GM12864 (cell line): ENCODE data around the gene SDS.

Source experiments
- DNase-seq: peaks from one replicate; pipeline ENCODE4 v3.0.0-alpha.2; 2011; ENCODE audit warnings: low read depth
- H3K4me3 ChIP-seq: 2 replicates; pipeline ENCODE4 v1.5.1; 2011; ENCODE audit warnings: mild to moderate bottlenecking, low read depth, low read length, control low read depth
- TF ChIP-seq, protein P1 (sequence below): IDR thresholded peaks from 2 replicates; pipeline ENCODE4 v1.5.1; 2011; ENCODE audit warnings: low read depth, mild to moderate bottlenecking, moderate library complexity, low read length, control low read depth, inconsistent platforms; ENCODE audit errors: missing control alignments

Gene SDS

DNA sequence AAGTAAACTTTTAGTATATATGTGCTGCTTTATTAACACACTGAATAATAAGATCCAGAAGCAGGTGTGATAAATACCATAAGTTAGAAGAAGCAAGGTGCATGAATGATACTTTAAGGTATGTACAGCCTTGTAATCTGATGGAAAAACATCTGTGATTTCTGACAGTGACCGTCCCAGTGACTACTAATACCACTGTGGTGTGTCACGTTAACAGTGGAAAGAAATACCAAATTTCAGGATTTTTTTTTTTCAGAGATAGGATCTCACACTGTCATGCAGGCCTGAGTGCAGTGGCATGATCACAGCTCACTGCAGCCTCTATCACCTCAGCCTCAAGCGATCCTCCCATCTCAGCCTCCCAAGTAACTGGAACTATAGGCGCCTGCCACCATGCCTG is 21.5 kb downstream of the SDS start:
- TF ChIP-seq, protein P1, sequence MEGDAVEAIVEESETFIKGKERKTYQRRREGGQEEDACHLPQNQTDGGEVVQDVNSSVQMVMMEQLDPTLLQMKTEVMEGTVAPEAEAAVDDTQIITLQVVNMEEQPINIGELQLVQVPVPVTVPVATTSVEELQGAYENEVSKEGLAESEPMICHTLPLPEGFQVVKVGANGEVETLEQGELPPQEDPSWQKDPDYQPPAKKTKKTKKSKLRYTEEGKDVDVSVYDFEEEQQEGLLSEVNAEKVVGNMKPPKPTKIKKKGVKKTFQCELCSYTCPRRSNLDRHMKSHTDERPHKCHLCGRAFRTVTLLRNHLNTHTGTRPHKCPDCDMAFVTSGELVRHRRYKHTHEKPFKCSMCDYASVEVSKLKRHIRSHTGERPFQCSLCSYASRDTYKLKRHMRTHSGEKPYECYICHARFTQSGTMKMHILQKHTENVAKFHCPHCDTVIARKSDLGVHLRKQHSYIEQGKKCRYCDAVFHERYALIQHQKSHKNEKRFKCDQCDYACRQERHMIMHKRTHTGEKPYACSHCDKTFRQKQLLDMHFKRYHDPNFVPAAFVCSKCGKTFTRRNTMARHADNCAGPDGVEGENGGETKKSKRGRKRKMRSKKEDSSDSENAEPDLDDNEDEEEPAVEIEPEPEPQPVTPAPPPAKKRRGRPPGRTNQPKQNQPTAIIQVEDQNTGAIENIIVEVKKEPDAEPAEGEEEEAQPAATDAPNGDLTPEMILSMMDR: no peak
- DNase-seq: no peak
- no peak overlapping the region for H3K4me3 ChIP-seq

DNA sequence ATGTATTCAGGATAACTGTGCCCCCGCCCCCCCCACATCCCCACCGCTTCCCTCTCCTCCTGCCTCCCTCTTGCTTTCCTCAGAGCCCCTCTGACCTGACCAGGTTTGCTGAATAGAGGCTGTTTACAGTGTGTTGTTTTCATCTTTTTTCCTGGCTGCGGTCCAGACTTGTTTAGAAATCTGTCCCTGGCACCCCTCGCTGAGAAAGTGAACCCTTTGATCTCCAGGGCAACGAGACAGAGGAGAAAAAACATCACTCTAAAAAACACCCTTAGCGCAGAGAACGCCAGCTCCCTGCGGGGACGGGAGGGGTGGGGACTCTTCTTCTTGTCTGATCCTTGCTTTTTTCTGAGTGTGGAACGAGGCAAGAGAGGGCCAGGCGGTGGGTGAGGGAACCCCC is 22.5 kb downstream of the SDS start:
- DNase-seq: no peak
- H3K4me3 ChIP-seq: no peak overlapping the region
- TF ChIP-seq, protein P1: no peak

DNA sequence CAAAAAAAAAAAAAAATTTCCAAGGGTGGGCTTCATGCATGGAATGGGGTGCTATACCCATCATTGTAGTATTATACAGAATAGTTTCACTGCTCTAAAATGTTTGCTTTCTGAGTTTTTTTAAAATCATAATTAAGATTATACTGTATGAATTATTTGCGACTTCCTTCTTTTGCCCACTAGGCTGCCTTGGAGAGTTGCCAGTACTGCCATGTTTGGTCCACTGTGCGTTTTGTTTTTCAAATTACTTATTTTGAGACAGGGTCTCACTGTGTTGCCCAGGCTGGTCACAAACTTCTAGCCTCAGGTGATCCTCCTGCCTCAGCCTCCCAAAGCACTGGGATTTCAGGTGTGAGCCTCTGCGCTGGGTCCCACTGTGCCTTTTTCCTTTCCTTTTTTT is 25.4 kb downstream of the SDS start:
- no peak overlapping the region for H3K4me3 ChIP-seq
- DNase-seq: no peak
- TF ChIP-seq, protein P1: no peak

GRCh38 chr12:113374823-113375428 is 28.8 kb downstream of the SDS start:
- TF ChIP-seq, protein P1: no peak
- H3K4me3 ChIP-seq: no peak overlapping the region
- no peak for DNase-seq

GRCh38 chr12:113373969-113374368 is 29.7 kb downstream of the SDS start:
- no peak for DNase-seq
- TF ChIP-seq, protein P1: no peak
- no peak overlapping the region for H3K4me3 ChIP-seq

GRCh38 chr12:113373440-113373839 is 30.2 kb downstream of the SDS start:
- TF ChIP-seq, protein P1: no peak
- no peak for DNase-seq
- H3K4me3 ChIP-seq: no peak overlapping the region

- no peak overlapping the region for H3K4me3 ChIP-seq
- DNase-seq: no peak
- TF ChIP-seq, protein P1: no peak
Observed at GRCh38 chr12:113372371-113372770, 31.3 kb downstream of the SDS start.
